ENCODE data around the gene CLDN1. TPM values are rescaled to one million over a fixed set of nuclear protein-coding genes. Genes with fewer than 3 reads are reported as not detected.
A peak's percentile ranks its signal among the peaks of the same experiment; 100 is the strongest.

Gene CLDN1
- total RNA-seq, 6 experiments from 2014 or later: 79.9 to 241 (median 135) TPM

GRCh38 chr3:190286014-190286413 is 36.2 kb downstream of the CLDN1 start:
- DNase-seq (no peak), ATAC-seq (no peak)
- no peak overlapping the region for H3K4me3 ChIP-seq
- peaks cover 0 to 7% (median 0%) of the 10 kb centered on the region in 4 donors for H3K4me1 ChIP-seq
- no peaks in the 10 kb centered on the region for H3K27me3 ChIP-seq
- whole genome bisulfite sequencing (ENCODE audit: insufficient coverage, low coverage, low lambda C conversion rate, missing lambda C conversion rate): 85% methylated on average over 1 of the region's 1 CpG
- intact Hi-C loops (cut with DNase I): no loop called here
- no peaks in the 10 kb centered on the region for H3K9me3 ChIP-seq
- no peaks in the 10 kb centered on the region for H3K36me3 ChIP-seq
- H3K27ac ChIP-seq: no peak overlapping the region
- no peak for TF ChIP-seq POLR2A (IDR thresholded peaks at IDR 0.05)
- no peak for TF ChIP-seq CTCF (IDR thresholded peaks at IDR 0.05)

GRCh38 chr3:190281308-190282051 is 40.8 kb downstream of the CLDN1 start:
- Histone ChIP-seq H3K27ac (peak overlapping the region in 1 of 3 donors; percentile 10), H3K4me3 (no peak overlapping the region), H3K4me1 (peaks cover 0 to 16% (median 0%) of the 10 kb centered on the region in 4 donors), H3K27me3 (no peaks in the 10 kb centered on the region), H3K9me3 (no peaks in the 10 kb centered on the region), H3K36me3 (no peaks in the 10 kb centered on the region)
- intact Hi-C loops (cut with DNase I): no loop called here
- 40% methylated on average over 4 of the region's 4 CpGs for WGBS (ENCODE audit: insufficient coverage, low coverage, low lambda C conversion rate, missing lambda C conversion rate)
- ATAC-seq (peak; percentile 91 to 99 (median 98)), DNase-seq (no peak)
- no peak for TF ChIP-seq POLR2A (IDR thresholded peaks at IDR 0.05)
- TF ChIP-seq CTCF (IDR thresholded peaks at IDR 0.05): no peak

GRCh38 chr3:190279690-190280089 is 42.6 kb downstream of the CLDN1 start:
- H3K4me3 ChIP-seq: no peak overlapping the region
- no peak for TF ChIP-seq CTCF (IDR thresholded peaks at IDR 0.05)
- no peak for TF ChIP-seq POLR2A (IDR thresholded peaks at IDR 0.05)
- intact Hi-C loops (cut with DNase I): no loop called here
- no peaks in the 10 kb centered on the region for H3K9me3 ChIP-seq
- ATAC-seq: no peak
- no peaks in the 10 kb centered on the region for H3K36me3 ChIP-seq
- no peak overlapping the region for H3K27ac ChIP-seq
- H3K4me1 ChIP-seq: peaks cover 0 to 16% (median 0%) of the 10 kb centered on the region in 4 donors
- DNase-seq: no peak
- H3K27me3 ChIP-seq: no peaks in the 10 kb centered on the region

- no peaks in the 10 kb centered on the region for H3K9me3 ChIP-seq
Measured at GRCh38 chr3:190272747-190273146, 49.5 kb downstream of the CLDN1 start.

More at GRCh38 chr3:190272747-190273146, 49.5 kb downstream of the CLDN1 start:
- Histone ChIP-seq H3K27me3 (no peaks in the 10 kb centered on the region), H3K36me3 (no peaks in the 10 kb centered on the region), H3K4me3 (no peak overlapping the region), H3K4me1 (no peaks in the 10 kb centered on the region), H3K27ac (no peak overlapping the region)
- TF ChIP-seq POLR2A (IDR thresholded peaks at IDR 0.05) (no peak), CTCF (IDR thresholded peaks at IDR 0.05) (no peak)
- DNase-seq (no peak), ATAC-seq (peak in 1 of 4 donors; percentile 28)
- intact Hi-C loops (cut with DNase I): no loop called here
- WGBS (ENCODE audit: insufficient coverage, low coverage, low lambda C conversion rate, missing lambda C conversion rate): 16% methylated on average over 2 of the region's 2 CpGs

All from right lobe of liver (tissue), 6 donors.